B cell (primary cell): Measurements from ENCODE around the gene ANAPC15. TPM values are rescaled to one million over a fixed set of nuclear protein-coding genes. Genes with fewer than 3 reads are reported as not detected.

ENCODE experiments used
- ATAC-seq: fragments of 200-7000 bp; cut with Tn5 transposase; one replicate; pipeline ENCODE4 v1.10.0; 2021; ENCODE audit warnings: low read depth, mild to moderate bottlenecking, moderate number of reproducible peaks, moderate library complexity
- CTCF ChIA-PET: fragments of 350-600 bp; sonication (Branson Sonifier 250); formaldehyde crosslinking; loops from one replicate; lab custom pipeline; 2021; ENCODE audit warnings: antibody characterized with exemption, inconsistent platforms; lab: Charles Lee
- POLR2A ChIA-PET: fragments of 350-600 bp; sonication (Branson Sonifier 250); formaldehyde crosslinking; loops from one replicate; lab custom pipeline; 2021; ENCODE audit warnings: antibody characterized with exemption; lab: Charles Lee
- DNase-seq: peaks from one replicate; pipeline ENCODE4 v3.0.0; 2013
- H2AFZ ChIP-seq: 2 replicates; pipeline ENCODE4 v1.6.1; 2012; ENCODE audit warnings: mild to moderate bottlenecking, low read depth, low read length; ENCODE audit not compliant: insufficient read depth, poor library complexity, severe bottlenecking
- H3K27ac ChIP-seq, 2 donors: 1 replicate in 1 of 2; 2 replicates in 1 of 2; pipeline ENCODE4 v1.5.1; 2012 to 2013; ENCODE audit warnings: low read length in 2 of 2, mild to moderate bottlenecking in 2 of 2, moderate library complexity in 1 of 2
- H3K27me3 ChIP-seq, 4 experiments: fragments of 200-600 bp in 1 of 4; sonication (generic) in 1 of 4; replicated peaks in 1 of 4; 1 replicate in 2 of 4; 2 replicates in 2 of 4; pipeline versions ENCODE4 v1.6.1 to v1.7.0; 2013 to 2016; ENCODE audit warnings: low read length in 3 of 4, mild to moderate bottlenecking in 2 of 4, mixed read lengths in 1 of 4, moderate library complexity in 1 of 4; ENCODE audit not compliant: insufficient read depth in 4 of 4, control insufficient read depth in 3 of 4; ENCODE audit errors: control extremely low read depth in 1 of 4
- H3K36me3 ChIP-seq, 2 experiments: replicated peaks in 1 of 2; 1 replicate in 1 of 2; 2 replicates in 1 of 2; pipeline versions ENCODE4 v1.6.1 to v1.7.1; 2013; ENCODE audit warnings: low read length in 1 of 2; ENCODE audit not compliant: insufficient read depth in 2 of 2, control insufficient read depth in 1 of 2; ENCODE audit errors: control extremely low read depth in 1 of 2, extremely low read depth in 1 of 2
- H3K4me1 ChIP-seq, 2 donors: fragments of 200-600 bp in 1 of 2; sonication (generic) in 1 of 2; 1 replicate in 1 of 2; 2 replicates in 1 of 2; pipeline versions ENCODE4 v1.5.1 to v1.6.1; 2013 to 2017; ENCODE audit warnings: low read length in 2 of 2; ENCODE audit not compliant: control insufficient read depth in 2 of 2, insufficient read depth in 2 of 2
- H3K4me2 ChIP-seq: replicated peaks from 2 replicates; pipeline ENCODE3; 2012; ENCODE audit warnings: mild to moderate bottlenecking, low read depth, low read length; ENCODE audit not compliant: poor library complexity, severe bottlenecking
- H3K4me3 ChIP-seq, 5 experiments: fragments of 200-600 bp in 1 of 5; sonication (generic) in 1 of 5; 1 replicate in 3 of 5; 2 replicates in 2 of 5; pipeline versions ENCODE4 v1.5.1 to v1.7.0; 2011 to 2016; ENCODE audit warnings: low read length in 4 of 5, mild to moderate bottlenecking in 4 of 5, low read depth in 2 of 5, control low read depth in 1 of 5, moderate library complexity in 1 of 5; ENCODE audit not compliant: insufficient read depth in 1 of 5; ENCODE audit errors: control extremely low read depth in 1 of 5, extremely low read depth in 1 of 5
- H3K79me2 ChIP-seq: fragments of 200-600 bp; sonication (generic); one replicate; pipeline ENCODE4 v1.6.0; 2016; ENCODE audit warnings: low read length; ENCODE audit not compliant: control insufficient read depth, insufficient read depth
- H3K9ac ChIP-seq: fragments of 200-600 bp; sonication (generic); 2 replicates; pipeline ENCODE4 v1.6.1; 2017; ENCODE audit warnings: mild to moderate bottlenecking, low read length, moderate library complexity
- H3K9me3 ChIP-seq, 3 donors: one replicate each; pipeline versions ENCODE4 v1.6.1 to v1.7.1; 2013; ENCODE audit warnings: low read length in 2 of 3; ENCODE audit not compliant: control insufficient read depth in 2 of 3, insufficient read depth in 1 of 3; ENCODE audit errors: control extremely low read depth in 1 of 3
- H4K20me1 ChIP-seq: 2 replicates; pipeline ENCODE4 v1.6.0; 2012; ENCODE audit warnings: mild to moderate bottlenecking, low read length; ENCODE audit not compliant: insufficient read depth, control insufficient read depth, poor library complexity, severe bottlenecking
- H3K27ac Mint-ChIP-seq: one replicate; pipeline ENCODE4 v1.8.0; 2021; ENCODE audit warnings: mixed read lengths
- H3K27me3 Mint-ChIP-seq: one replicate; pipeline ENCODE4 v1.8.0; 2021; ENCODE audit warnings: mixed read lengths
- H3K4me1 Mint-ChIP-seq: one replicate; pipeline ENCODE4 v1.8.0; 2021; ENCODE audit warnings: mixed read lengths
- H3K4me3 Mint-ChIP-seq: one replicate; pipeline ENCODE4 v1.8.0; 2021; ENCODE audit warnings: mixed read lengths
- H3K9me3 Mint-ChIP-seq: one replicate; pipeline ENCODE4 v1.8.0; 2022; ENCODE audit warnings: mixed read lengths; ENCODE audit not compliant: insufficient read depth
- EZH2 ChIP-seq: IDR thresholded peaks from 2 replicates; pipeline ENCODE4 v1.6.1; 2012; ENCODE audit warnings: borderline replicate concordance, low read depth, mild to moderate bottlenecking, moderate library complexity, low read length; ENCODE audit not compliant: insufficient read depth, poor library complexity, severe bottlenecking
- WGBS: methylation state at CpG from one replicate; pipeline ENCODE4 v1.1.5; 2013; ENCODE audit warnings: missing lambda C conversion rate; ENCODE audit not compliant: insufficient coverage; 5-methylcytosine and 5-hydroxymethylcytosine counted together
- intact Hi-C: fragments of 100-400 bp; cut with micrococcal nuclease; formaldehyde crosslinking; loops from one replicate; pipeline ENCODE4 v1.10.0; 2022
- polyA plus RNA-seq: library from polyadenylated mRNA; depleted of rRNA; stranded (reverse); fragments of >200 nt; gene quantifications from 2 replicates; pipeline ENCODE4 v1.2.3, GENCODE V29; 2012
- total RNA-seq, 2 donors: library from RNA; stranded (reverse); fragments of 120-200 nt in 1 of 2; gene quantifications; 1 replicate in 1 of 2; 2 replicates in 1 of 2; pipeline versions ENCODE4 v1.2.3 to v1.2.4, GENCODE V29; 2013 to 2022
- TF ChIP-seq, protein P1 (sequence below): fragments of 200-600 bp; IDR thresholded peaks from one replicate; pipeline ENCODE4 v1.8.0; 2022; ENCODE audit warnings: antibody characterized with exemption, mild to moderate bottlenecking

Gene ANAPC15
- total and polyA plus RNA-seq, 2 donors (not counting 1 experiment from before 2014, with no cell fraction given): 27.1 to 27.7 TPM

DNA sequence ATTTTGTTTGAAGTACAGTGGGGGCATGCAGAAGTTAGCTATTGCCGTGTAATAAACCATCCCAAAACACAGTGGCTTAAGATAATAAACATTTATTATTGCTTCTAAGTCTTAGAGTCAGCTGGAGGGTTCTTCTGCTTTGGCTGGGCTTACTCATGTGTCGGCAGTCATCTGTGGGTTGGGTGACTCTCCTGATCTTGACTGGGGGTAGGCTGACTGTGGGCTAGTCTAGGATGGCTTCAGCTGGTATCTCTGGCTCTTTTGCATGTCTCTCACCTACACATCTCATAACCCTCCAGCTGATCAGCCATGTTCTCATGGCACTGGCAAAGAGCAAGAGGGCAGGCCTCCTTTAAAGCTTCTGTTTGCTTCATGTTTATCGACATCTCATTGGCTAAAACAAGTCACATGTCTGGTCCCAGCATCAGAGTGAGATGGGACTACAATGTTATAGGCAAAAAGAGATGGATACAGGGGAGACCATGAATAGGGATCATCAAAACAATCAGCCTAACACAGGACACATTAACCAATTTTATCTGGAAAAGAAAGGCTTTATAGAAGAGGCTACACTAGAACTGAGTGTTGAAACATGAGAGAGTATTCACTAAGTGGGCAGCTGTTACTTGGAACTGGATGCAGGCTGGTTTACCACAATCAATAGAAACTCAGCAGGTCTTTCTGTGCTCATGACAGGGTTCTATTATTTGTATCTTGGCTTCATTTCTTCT lies 26.7 kb downstream of the ANAPC15 start:
- no CpG with 5 or more reads among the region's 3 CpGs for WGBS
- ChIA-PET CTCF (interaction anchor here (1.1 to 4.6 kb wide), 4 partner anchors 9 to 345 kb away, joined by 3 to 49 read pairs (median 4); no protein-coding TSS in a partner anchor), POLR2A (interaction anchor here (0.7 kb wide), 1 partner anchor 46 kb away, joined by 4 read pairs; no protein-coding TSS in a partner anchor)
- Histone ChIP-seq H2AFZ (no peak overlapping the region), H3K4me1 (peaks cover 5 to 18% of the 10 kb centered on the region in 2 donors), H3K9me3 (no peaks in the 10 kb centered on the region), H3K9ac (no peak overlapping the region), H3K27me3 (no peaks in the 10 kb centered on the region), H3K4me3 (no peak overlapping the region), H4K20me1 (no peaks in the 10 kb centered on the region), H3K4me2 (no peak overlapping the region), H3K27ac (no peak overlapping the region), H3K79me2 (no peaks in the 10 kb centered on the region), H3K36me3 (peaks cover 0 to 21% of the 10 kb centered on the region in 2 experiments)
- DNase-seq: no peak
- Mint-ChIP-seq H3K27ac (no peak overlapping the region), H3K4me3 (no peak overlapping the region), H3K9me3 (no peaks in the 10 kb centered on the region), H3K4me1 (peaks cover 13% of the 10 kb centered on the region), H3K27me3 (no peaks in the 10 kb centered on the region)
- ATAC-seq: no peak
- intact Hi-C loops: no loop called here
- TF ChIP-seq EZH2: no peak
- TF ChIP-seq, protein P1, sequence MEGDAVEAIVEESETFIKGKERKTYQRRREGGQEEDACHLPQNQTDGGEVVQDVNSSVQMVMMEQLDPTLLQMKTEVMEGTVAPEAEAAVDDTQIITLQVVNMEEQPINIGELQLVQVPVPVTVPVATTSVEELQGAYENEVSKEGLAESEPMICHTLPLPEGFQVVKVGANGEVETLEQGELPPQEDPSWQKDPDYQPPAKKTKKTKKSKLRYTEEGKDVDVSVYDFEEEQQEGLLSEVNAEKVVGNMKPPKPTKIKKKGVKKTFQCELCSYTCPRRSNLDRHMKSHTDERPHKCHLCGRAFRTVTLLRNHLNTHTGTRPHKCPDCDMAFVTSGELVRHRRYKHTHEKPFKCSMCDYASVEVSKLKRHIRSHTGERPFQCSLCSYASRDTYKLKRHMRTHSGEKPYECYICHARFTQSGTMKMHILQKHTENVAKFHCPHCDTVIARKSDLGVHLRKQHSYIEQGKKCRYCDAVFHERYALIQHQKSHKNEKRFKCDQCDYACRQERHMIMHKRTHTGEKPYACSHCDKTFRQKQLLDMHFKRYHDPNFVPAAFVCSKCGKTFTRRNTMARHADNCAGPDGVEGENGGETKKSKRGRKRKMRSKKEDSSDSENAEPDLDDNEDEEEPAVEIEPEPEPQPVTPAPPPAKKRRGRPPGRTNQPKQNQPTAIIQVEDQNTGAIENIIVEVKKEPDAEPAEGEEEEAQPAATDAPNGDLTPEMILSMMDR: no peak

DNA sequence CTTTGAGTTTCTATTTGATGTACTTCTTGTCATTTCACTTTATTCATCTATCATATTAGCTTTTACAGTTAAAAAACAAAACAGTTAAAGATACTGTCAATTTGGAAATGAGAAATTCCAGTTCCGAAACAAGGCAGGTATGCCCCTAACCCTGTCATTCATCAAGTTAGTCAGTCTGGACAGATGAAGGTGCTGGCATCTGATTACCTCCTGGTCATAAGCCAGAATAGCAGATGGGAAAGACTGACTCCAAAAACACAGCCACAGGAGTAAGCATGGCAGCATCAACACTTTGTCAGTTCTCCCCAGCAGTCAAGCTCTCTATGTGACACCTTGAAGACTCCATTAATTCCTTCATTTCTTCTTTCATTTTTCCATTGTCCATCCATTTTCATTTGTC lies 27.5 kb downstream of the ANAPC15 start:
- intact Hi-C loops: no loop called here
- peaks cover 5 to 18% of the 10 kb centered on the region in 2 donors for H3K4me1 ChIP-seq
- peaks cover 0 to 19% of the 10 kb centered on the region in 2 experiments for H3K36me3 ChIP-seq
- no peak overlapping the region for H3K27ac Mint-ChIP-seq
- H2AFZ ChIP-seq: no peak overlapping the region
- no peak for ATAC-seq
- POLR2A ChIA-PET: no interaction called here
- H3K27ac ChIP-seq: no peak overlapping the region
- no peaks in the 10 kb centered on the region for H3K27me3 Mint-ChIP-seq
- WGBS: 100% methylated on average over 1 of the region's 1 CpG
- H3K4me3 Mint-ChIP-seq: no peak overlapping the region
- no peaks in the 10 kb centered on the region for H3K79me2 ChIP-seq
- TF ChIP-seq, protein P1: no peak
- no peak for TF ChIP-seq EZH2
- no peaks in the 10 kb centered on the region for H3K27me3 ChIP-seq
- H3K4me1 Mint-ChIP-seq: peaks cover 20% of the 10 kb centered on the region
- H3K9me3 ChIP-seq: no peaks in the 10 kb centered on the region
- H4K20me1 ChIP-seq: no peaks in the 10 kb centered on the region
- H3K4me2 ChIP-seq: no peak overlapping the region
- H3K4me3 ChIP-seq: no peak overlapping the region
- CTCF ChIA-PET: interaction anchor here (1.5 to 4.6 kb wide), 2 partner anchors 60 to 346 kb away, joined by 4 to 49 read pairs; no protein-coding TSS in a partner anchor
- H3K9me3 Mint-ChIP-seq: no peaks in the 10 kb centered on the region
- no peak for DNase-seq
- H3K9ac ChIP-seq: no peak overlapping the region
